CD4-positive, alpha-beta T cell treated with Interleukin-6 for 4 hours (primary cell): Measurements from ENCODE around the gene ITGB3.

Experiments used
- DNase-seq: peaks from one replicate; pipeline ENCODE4 v3.0.0-alpha.2; 2020; ENCODE audit warnings: mixed read lengths

ITGB3 gene

GRCh38 chr17:47278561-47278960 is 24.9 kb downstream of the ITGB3 start:
- no peak for DNase-seq

- DNase-seq = no peak
Measured at GRCh38 chr17:47279062-47279801, 25.6 kb downstream of the ITGB3 start.

GRCh38 chr17:47280072-47280811 is 26.6 kb downstream of the ITGB3 start:
- DNase-seq = no peak

GRCh38 chr17:47281216-47281615 is 27.6 kb downstream of the ITGB3 start:
- no peak for DNase-seq

GRCh38 chr17:47285003-47285402 is 31.4 kb downstream of the ITGB3 start:
- DNase-seq = no peak

GRCh38 chr17:47286198-47286914 is 32.7 kb downstream of the ITGB3 start:
- DNase-seq = no peak

- no peak for DNase-seq
Measured at GRCh38 chr17:47287068-47287467, 33.4 kb downstream of the ITGB3 start.

GRCh38 chr17:47287639-47288038 is 34.0 kb downstream of the ITGB3 start:
- no peak for DNase-seq

GRCh38 chr17:47288531-47289116 is 35.0 kb downstream of the ITGB3 start:
- DNase-seq = no peak

- no peak for DNase-seq
Measured at GRCh38 chr17:47289302-47289701, 35.7 kb downstream of the ITGB3 start.

- no peak for DNase-seq
Measured at GRCh38 chr17:47290870-47291241, 37.2 kb downstream of the ITGB3 start.

- no peak for DNase-seq
Measured at GRCh38 chr17:47291242-47291873, 37.7 kb downstream of the ITGB3 start.

- no peak for DNase-seq
Measured at GRCh38 chr17:47292206-47292605, 38.6 kb downstream of the ITGB3 start.

GRCh38 chr17:47295037-47295873 is 41.6 kb downstream of the ITGB3 start:
- no peak for DNase-seq

- DNase-seq = no peak
Measured at GRCh38 chr17:47295874-47296255, 42.2 kb downstream of the ITGB3 start.

- DNase-seq = no peak
Measured at GRCh38 chr17:47297661-47298400, 44.2 kb downstream of the ITGB3 start.

GRCh38 chr17:47298712-47299111 is 45.1 kb downstream of the ITGB3 start:
- no peak for DNase-seq

- no peak for DNase-seq
Measured at GRCh38 chr17:47299239-47299910, 45.7 kb downstream of the ITGB3 start.

GRCh38 chr17:47300718-47301117 is 47.1 kb downstream of the ITGB3 start:
- DNase-seq = no peak

GRCh38 chr17:47301161-47301560 is 47.5 kb downstream of the ITGB3 start:
- no peak for DNase-seq

- no peak for DNase-seq
Measured at GRCh38 chr17:47301831-47302230, 48.2 kb downstream of the ITGB3 start.
